ENCODE measurements around the gene SH3BP5.
A peak's percentile ranks its signal among the peaks of the same experiment; 100 is the strongest.

SH3BP5 gene

DNA sequence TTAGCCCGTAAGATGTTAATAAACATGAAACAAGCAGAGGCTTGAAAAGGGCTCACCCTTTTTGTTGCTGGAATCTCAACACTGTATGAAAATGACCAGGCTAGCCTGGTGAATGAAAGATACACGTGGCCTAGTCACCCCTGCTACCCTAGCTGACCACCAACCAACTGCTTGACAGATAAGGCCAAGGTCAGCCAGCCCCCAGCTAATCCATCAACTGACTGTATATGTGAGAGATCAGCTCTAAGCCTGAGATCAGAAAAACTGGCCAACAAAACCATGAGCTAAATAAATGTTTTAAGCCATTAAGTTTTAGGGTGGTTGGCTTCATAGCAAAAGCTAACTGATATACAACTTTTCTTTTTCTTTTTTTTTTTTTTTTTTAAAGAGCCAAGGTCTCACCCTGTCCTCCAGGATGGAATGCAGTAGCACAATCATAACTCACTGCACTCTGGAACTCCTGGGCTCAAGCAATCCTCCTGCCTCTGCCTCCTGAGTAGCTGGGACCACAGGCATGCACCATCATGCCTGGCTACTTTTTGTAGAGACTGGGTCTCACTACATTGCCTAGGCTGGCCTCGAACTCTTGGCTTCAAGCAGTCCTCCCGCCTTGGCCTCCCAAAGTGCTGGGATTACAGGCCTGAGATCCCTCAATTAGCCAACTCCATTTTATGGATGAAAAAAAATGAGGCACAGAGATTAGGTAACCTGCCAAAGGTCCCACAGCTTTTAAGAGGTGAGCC, 34.6 kb downstream of the SH3BP5 start:
- DNase-seq (ENCODE audit: low spot score): no peak

DNA sequence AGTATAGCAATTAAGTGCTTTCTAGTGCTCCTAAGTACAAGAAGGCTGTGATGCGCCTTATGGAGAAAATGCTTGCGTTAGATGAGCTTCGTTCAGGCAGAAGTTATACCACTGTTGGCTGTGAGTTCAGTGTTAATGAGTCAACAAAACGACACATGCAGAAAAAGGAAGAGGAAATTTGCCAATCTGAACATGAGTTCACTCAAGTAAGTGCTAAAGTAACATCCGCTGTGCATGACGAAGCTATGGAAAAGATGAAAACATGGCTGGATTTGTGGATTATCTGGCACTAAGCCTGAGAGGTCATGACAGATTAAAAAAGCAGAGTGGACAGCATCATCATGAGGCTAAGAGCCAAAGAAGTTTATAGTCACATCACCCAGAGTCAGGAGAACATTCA, 36.9 kb downstream of the SH3BP5 start:
- peak; percentile 70 for DNase-seq (ENCODE audit: low spot score)

DNA sequence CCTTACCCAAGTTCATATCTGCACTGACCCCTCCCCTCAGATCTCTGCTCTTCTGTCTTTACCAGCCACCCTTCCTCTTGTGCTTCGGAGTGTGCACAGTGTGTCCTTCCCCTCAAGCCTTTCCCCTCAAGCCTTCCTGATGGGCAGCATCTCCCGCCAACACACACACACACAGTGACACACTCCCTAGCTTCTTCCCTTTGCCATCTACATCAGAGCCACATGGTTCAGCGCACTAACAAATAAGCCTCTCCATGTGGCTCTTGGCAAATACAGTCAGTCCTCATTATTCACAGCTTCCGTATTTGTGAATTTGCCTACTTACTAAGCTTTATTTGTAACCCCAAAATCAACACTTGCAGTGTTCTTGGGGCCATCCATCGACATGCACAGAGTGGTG, 37.5 kb downstream of the SH3BP5 start:
- peak; percentile 61 for DNase-seq (ENCODE audit: low spot score)

DNA sequence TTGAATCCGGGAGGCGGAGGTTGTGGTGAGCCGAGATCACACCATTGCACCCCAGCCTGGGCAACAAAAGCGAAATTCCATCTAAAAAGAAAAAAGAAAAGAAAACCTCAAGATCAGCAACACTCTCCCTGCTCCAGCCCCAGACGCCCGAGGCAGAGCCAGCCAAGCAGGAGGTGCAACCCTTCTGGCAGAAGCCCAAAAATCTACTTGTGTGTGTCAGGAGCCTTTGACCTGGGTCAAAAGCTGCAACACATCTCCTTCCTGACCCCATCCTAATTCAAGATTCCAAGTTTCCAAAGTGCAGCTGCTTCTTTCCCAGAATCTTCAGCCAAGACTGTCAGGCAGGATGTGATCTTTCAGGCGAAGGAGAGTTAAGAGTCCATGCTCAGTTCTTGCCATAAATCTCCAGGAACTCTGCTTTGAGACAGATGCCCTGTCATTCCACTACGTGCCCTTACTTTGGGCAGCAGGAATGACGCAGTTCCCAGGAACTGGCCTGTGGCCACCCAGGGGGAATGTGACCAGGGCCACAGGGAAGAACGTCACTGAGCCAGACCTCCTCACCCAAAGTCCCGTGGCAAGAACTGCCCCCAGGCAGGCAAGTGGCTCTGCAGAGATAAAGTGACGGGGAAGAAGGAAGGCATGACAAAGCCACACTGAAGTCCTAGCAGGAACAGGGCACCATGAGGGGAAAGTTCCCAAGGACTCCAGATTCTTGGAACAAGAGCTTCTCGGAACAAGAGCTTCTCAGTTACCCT, 39.4 kb downstream of the SH3BP5 start:
- no peak for DNase-seq (ENCODE audit: low spot score)

DNA sequence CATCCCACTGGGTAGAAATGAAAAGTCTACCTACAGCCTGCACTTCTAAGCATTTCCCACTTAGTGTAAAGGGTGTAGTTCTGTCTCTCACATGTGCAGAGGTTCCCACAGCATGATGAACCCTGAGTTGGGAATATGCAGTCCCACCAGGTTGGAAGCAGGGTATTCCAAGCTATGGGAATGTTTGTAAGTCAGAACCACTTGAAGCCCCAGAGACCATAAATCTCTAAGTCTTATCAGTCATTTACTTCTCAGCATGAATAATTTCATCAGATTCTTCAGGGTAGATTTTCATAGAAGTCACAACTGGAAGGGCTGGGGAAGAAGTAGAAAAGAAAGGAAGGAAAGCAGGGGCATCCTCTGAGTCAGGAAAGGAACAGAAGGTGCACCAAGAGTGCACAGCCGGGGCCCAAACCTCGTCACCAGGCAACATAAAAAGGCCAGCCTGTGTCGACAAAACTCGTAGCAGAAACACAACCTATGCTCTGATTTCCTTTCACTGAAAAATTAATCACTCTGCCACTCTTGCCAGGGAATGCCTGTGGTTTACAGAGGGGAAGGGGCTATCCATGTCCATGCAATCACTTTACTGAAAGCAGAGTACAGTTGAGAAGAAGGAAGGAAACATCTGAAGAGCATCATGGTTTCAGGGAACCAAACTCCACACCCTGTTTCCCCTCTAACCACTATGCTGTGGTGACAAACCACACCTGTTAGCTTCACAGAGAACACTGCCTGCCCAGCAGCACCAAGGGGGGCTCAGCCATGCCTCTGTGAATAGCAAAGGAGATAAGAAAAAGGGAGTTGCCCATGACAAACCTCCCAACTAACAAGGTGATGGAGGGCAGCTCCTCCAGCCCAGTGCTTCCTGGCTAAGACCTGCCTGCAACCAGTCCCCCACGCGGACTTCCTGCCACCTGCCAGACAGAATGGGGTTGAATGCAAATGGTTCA, 40.5 kb downstream of the SH3BP5 start:
- DNase-seq (ENCODE audit: low spot score): no peak

DNA sequence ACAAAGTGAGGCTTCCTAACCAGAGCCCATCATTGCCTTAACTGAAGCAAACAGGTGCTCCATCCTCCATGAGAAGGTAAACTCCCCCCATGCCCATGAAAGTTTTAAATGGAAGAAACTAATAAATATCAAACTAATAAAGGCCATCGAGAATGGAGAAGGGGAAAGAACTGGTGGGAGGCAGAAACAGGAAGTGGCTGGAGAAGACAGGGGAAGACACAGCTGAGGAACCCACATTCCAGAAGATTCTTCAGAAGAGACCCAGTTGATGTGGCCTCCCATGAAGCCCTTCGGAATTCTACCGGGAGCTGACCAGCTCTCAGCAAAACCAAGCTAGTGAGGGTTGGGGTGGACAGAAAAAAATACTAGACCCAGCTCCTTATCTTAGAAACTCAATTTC, 41.6 kb downstream of the SH3BP5 start:
- no peak for DNase-seq (ENCODE audit: low spot score)

DNA sequence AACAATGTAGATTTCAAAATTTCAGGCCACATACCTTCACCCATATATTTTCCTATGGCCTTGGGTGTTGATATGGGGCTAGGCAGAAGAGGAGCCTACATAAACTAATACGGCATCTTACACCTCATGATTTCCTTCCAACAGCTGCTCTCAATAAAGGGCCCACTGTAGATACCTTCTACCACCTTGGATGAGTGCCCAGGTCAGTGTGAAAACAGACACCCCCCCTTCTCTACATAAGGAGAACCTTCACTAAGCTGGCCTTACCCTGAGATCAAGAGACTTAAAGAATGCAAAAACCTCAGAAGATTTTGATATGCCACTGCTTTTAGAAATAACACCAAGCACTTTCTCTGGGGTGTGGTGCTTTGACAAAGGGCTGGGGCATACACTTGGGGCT, 42.7 kb downstream of the SH3BP5 start:
- no peak for DNase-seq (ENCODE audit: low spot score)

DNA sequence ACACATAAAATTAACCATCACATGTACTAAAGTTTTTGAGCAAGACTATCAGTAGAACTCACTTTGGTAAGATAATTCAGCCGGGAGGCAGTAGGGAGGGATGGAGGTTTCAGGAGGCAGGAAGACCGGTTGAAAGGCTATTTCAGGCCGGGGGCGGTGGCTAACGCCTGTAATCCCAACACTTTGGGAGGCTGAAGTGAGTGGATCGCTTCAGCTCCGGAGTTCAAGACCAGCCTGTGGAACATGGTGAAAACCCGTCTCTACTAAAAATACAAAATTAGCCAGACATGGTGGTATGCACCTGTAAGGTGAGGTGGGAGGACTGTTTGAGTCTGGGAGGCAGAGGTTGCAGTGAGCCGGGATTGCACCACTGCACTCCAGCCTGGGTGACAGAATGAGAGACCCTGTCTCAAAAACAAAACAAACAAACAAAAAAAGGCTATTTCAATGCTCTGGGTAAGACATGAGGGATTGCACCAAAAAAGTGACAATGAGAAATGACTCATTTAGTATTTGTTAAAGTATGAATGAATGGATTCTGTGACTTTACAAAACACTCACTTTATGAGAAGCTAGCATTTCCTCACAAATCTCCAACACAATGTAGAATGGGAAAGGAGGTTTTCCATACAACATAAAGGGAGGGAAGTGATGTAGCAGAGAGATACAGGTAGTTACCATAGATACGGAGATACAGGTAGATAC, 43.9 kb downstream of the SH3BP5 start:
- DNase-seq (ENCODE audit: low spot score): no peak

DNA sequence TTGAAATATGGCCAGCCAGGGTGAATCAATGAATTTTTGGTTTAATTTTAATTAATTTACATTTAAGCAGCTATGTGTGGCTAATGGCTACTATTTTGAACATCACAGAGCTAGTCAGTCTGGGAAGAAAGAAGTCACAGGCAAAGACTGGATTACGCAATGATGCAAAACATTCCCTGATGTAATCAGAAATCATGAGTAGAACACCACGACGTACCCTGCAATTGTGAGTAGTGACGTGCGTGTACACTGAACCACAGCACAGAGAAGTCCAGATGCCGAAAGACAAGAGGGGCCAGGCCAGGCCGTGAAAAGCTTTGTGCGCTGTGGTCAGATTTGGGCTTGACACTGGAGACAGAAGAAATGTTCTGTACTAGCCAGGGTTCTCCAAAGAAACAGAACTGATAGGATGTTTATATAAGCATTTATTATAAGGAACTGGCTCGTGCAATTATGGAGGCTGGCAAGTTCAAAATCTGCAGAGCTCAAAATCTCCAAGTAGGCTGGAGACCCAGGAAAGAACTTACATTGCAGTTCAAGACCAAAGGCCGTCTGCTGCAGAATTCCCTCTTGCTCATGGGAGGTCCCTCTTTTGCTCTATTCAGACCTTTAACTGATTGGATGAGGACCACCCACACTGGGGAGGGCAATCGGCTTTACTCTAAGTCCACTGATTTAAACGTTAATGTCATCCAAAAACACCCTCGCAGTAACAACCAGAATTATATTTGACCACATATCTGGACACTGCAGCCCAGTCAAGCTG, 44.6 kb downstream of the SH3BP5 start:
- DNase-seq (ENCODE audit: low spot score): no peak

DNA sequence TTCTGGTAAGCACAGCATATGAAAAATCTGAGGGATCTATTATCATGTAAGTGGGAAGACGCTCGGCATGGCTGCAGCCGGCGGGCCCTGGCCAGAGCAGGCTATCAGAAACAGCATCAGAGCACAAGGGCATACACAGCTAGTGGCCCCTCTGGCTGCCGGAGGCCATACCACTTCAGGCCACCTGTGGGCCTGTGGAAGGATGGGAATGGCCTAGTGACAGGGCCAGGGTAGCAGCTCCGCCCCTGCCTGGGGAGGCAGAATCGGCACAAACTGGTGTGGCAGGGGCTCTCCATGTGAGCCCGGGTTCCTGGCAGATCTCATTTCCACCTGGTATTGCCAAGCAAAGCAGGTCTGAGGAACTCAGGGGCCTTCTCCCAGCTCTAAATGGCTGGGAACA, 46.4 kb downstream of the SH3BP5 start:
- DNase-seq (ENCODE audit: low spot score): no peak

DNA sequence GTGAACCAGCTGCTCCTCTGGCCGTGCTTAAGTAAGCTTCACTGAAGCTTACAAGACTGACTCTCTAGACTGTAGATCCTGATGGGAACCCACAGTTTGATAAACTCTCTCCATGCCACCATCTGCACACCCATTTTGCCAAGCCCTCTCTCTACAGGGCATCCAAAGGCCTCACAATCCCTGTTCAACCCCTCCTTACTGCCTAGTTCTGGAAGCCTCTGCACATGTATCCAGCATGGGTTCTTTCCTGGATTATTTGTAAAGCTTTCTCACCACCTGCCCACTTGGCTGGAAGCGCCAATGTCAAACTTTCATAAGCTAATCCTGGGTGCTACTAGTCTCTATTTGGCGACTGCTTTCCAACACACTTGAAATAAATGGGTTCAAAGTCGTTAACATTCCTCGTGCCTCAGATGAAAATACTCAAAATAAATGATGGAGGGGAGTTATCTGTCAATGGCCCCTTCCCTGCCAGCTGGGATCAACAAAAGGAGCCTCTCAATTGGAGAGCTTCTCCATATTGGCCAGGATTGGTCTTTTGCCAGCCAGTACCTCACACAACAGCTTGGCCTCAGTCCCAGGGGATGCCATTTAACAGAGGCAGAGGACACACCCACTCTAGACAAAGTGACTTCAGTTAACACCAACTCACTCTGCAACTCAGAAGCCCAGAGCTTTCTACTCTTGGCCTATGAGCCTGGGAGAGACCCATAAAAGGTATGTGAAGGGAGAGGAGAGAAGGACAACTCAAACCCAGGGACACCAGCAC, 48.1 kb downstream of the SH3BP5 start:
- no peak for DNase-seq (ENCODE audit: low spot score)

DNA sequence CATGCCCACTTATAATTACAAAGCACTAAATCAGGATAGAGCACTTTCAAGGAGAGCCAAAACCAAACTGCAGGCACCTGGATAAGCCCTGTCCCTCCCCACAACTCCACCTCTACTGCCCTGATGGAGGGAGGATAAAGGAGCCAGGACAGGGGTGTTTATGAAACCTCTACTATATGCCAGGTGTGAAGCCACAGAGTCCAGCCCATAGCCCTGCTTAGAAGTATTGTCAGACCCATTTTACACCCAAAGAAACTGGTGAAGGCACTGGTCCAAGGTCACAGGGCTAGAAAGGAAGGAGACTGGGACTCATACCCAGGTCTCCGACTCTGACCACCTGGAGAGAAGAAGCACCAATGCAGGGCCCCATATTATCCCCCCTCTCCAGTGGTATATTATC, 48.7 kb downstream of the SH3BP5 start:
- DNase-seq (ENCODE audit: low spot score): no peak

DNA sequence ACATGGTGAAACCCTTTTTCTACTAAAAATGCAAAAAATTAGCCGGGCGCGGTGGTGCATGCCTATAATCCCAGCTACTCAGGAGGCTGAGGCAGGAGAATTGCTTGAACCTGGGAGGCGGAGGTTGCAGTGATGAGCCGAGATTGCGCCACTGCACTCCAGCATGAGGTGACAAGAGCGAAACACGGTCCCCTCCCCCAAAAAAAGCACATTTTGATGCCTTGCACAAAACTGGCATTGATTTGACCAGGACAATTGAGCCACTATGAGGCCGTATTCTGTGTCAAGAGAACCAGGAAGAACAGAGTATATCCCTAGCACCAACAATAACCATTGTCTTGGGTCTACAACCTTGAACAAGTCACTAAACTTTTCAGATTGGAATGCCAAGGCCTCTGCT, 50.6 kb downstream of the SH3BP5 start:
- DNase-seq (ENCODE audit: low spot score): peak; percentile 73

DNA sequence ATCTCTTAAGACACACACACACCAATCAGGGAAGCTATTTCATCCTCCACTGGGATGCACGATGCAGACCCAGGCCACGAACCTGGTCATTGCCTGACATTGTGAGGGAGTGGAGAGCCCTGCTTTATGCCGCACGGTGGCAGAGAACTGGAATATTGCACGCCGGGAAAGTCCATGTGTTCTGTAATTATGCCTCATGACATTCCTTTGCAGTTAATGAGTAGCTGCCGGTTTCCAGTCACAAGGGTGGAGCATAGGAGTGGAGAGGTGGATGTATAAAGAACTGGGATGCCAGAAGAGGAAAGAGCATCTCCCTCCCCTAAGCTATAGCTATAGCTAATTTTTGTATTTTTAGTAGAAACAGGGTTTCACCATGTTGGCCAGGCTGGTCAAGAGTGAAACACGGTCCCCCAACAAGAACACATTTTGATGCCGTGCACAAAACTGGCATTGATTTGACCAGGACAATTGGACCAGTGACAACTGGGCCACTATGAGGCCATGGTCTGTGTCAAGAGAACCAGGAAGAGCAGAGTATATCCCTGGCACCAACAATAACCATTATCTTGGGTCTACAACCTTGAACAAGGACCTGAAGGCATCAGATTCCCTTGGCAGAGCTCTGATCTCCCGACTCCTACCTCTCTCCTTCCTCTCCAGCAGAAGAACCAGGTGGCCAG, 51.4 kb downstream of the SH3BP5 start:
- no peak for DNase-seq (ENCODE audit: low spot score)

DNA sequence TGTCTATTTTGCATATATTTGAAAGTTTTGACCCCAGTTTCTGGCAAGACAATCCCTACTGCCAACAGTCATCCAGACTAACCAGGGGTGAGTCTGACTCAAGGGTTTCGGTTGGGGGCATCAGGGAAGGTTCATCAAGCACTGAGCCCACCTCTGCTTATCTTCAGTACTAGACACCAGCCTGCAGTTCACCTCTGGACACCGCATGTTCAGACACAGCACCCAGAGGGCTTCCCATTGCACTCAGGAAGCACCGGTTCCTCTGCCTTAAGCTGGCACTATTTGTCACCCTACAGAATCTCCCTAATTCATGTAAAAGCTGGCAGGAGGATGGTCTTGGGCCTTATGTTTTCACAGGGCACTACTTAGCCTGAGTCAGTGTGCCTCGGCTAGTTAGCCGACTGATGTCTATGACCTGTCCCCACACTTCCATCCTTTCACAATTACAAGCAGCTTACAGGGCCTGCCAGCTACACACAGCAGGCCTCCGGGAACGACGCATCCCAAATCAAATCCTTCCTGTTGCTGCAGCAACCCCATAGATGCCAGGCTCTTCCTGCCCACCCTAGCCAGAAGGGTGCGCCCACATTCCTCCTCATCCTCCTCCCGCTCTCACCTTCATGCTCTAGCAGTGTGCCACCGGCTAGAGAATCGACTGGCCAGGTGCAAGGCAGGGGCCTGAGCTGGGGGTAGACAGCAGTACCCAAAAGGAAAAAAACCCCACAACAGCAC, 52.5 kb downstream of the SH3BP5 start:
- DNase-seq (ENCODE audit: low spot score): peak; percentile 70

DNA sequence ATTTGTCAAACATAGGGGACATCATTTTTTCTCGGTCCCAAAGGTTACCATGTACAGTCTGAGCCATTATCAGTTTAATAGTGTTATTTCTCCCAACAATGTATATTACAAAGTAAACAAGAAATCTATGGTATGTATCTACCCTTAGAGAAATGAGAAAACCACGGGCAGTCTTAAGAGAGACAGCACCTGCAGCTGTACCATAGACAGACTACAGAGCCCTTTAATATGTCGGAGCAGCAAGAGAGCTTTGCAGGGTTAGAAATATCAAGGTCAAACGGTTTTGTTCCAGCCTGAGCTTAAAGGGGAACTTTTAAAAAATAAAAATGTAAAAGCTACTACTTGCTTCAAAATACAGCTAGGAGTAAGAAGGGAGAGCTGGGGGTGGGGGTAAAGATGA, 53.2 kb downstream of the SH3BP5 start:
- no peak for DNase-seq (ENCODE audit: low spot score)

DNA sequence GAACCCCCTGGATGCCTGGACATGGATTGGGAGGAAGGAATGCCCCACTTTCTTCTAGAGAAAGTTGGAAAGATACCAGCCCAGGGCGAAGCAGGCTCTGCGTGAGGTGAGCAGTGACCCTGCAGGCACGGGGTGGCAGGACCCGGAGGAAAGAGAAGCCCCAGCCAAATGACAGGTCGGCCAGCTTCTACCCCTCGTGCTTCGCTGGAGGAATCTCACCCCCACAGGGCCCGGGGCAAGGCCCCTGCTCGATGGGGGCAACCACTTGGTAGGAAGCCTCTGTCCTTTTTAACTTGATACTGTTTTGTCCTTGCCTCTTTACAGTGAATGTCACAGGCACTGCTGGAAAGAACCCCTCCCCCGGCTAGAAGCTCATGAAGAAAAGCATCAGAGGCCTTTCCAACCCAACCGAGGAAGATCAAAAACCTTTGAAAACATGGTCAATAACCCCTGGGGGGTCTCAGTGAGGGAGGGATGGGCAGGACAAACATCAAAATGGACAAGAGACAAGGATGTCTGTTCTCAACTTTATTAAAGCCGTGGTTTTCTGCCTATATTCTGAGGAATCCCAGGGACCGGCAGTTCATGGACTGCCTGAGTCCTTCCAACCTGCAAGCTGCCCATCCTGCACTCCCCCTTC, 54.4 kb downstream of the SH3BP5 start:
- DNase-seq (ENCODE audit: low spot score): no peak

DNA sequence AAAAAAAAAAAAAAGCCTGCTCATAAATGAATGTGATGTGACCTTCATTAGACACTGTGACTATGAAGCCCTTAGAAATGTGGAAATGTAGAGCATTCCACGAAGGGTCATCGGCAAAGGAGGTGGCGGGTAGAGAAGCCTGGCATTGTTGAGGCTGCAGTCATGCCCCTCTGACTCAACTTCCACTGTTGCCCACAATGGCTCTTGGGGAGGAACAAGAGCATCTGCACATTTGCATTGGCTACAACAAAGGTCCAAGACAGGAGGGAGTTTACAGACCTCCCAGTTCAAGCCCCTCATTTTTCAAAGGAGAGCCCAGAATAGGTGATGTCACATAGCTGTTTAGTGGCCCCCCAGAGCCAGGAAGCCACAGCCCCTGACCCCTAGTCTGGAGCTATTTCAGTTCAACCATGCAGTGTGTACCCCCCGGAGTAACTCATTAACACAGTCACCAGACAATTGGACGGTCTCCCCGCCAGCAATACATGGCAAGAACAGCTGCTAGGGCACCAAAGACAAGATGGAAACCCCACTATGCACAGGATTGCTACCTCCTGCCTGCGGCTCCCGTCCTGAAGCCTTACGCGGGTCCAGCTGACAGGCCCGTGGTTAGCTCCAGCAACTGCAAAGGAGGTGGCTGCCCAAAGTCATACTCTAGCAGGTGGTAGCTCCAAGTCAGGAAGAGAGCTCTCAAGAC, 56.2 kb downstream of the SH3BP5 start:
- DNase-seq (ENCODE audit: low spot score): no peak
